8988T (cell line): ENCODE results near the gene RHOG.
A peak's percentile ranks its signal among the peaks of the same experiment; 100 is the strongest.
"Not testable (repeated sequence)": the region's sequence is repeated elsewhere in the genome, so short reads cannot be mapped to it uniquely, and the experiment has no call there.

ENCODE experiments used
- DNase-seq: peaks from one replicate; pipeline ENCODE4 v3.0.0; 2011

RHOG gene

GRCh38 chr11:3807909-3808860, 32.6 kb downstream of the RHOG start, which contains the start of gene PGAP2:
Gene PGAP2, plus strand, starts transcription at chr11:3808560. Its CDS starts 2,700 bp downstream, at chr11:3811260.
- DNase-seq, result peak; percentile 78

DNA sequence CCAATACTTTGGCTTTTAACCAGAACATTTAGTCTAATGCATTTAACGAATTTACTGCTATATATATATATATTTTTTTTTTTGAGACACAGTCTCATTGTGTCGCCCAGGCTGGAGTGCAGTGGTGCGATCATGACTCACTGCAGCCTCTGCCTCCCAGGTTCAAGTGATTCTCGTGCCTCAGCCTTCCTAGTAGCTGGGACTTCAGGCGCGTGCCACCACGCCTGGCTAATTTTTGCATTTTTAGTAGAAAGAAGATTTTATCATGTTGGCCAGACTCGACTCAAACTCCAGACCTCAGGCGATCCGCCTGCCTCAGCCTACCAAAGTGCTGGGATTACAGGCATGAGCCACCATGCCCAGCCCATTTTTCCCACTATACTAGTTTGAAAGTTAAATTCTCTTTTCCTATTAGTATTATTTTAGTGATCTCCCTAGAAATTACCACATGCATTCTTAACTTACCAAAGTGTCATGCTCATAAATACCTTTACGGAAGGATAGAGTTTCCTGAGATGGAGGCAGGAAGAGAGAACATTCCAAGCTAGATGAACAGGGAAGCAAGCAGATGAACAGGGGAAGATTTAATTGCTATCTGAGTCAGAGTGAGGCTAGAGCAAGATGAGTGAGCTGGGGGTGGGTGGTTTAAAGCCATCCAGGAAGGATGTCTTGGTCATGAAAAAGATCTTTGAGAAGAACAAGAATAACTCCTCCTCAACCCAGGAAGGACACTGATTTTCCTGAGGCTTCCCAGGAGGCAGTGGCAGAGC, 36.8 kb downstream of the RHOG start:
- DNase-seq, result no peak

GRCh38 chr11:3802011-3802790, 38.6 kb downstream of the RHOG start:
- no peak for DNase-seq

DNA sequence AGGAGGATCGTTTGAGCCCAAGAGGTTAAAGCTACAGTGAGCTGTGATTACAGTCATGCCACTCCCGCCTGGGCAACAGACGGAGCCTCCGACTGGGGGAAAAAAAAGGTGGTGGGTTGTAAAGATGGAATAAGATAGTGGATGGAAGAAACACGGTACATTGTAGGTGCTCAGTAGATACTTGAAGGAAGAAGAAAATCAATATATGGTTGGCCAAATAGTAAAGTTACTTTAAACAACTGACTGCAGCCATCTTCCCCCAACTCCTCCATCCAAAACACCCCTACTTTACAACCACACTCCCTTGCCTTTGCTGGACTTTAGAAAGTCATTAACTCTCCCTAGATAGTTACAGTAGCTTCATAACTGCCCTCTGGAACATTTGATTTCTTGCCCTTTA, 40.9 kb downstream of the RHOG start:
- no peak for DNase-seq

DNA sequence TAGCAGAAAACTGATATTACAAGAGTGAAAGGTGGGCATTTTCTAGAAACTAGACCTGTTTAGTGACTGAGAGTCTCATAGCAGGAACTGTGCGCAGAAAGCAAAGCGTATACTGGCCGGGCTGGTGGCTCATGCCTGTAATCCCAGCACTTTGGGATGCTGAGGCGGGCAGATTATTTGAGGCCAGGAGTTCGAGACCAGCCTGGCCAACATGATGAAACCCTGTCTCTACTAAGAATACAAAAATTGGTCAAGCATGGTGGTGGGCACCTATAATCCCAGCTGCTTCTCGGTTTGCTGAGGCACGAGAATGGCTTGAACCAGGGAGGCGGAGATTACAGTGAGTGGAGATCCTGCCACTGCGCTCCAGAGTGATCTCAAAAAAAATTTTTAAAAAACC, 41.6 kb downstream of the RHOG start:
- no peak for DNase-seq

DNA sequence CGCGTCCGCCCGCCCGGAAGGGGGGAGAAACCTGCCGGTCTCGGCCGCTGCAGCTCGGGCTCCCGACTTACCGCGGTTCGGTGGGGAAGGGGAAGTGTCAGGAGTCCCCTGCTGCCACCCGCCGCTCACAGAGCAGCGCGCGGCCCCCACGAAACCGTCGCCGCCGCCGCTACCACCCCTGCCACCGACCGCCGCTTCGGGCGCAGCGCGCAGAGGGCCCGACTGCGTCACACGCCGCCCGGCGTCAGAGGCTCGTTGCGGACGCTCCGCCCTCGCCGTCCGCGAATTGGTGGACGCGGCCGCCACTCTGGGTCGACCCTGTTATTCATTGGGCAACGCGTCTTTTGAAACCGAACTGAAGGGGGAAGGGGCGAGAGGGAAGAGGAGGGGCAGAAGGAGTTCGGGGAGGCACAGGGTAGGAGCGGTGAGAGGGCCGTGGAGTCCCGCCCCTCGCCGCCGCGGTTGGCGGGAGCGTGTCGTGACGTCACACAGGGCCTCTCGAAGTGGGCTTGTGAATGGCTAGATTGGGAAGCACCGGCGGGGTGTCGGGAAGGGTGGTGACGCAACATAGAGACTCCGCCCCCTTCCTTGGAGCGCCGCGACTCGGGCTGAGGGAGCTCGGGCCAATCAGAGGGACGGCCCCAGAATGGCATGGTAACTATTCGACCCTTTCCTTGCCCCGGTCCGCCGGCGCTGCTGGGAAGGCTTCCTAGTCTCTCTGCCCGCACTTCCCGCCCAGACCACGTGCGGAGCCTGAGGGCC, 43.2 kb downstream of the RHOG start, which contains the start of gene NUP98:
Gene NUP98 (minus strand): TSS at position 226 of the 762 bp plus-strand sequence. CDS start 15,437 bp downstream, outside the sequence.
- DNase-seq, result peak; percentile 94

- no peak for DNase-seq
Observed at GRCh38 chr11:3796801-3797328, 43.9 kb downstream of the RHOG start.

DNA sequence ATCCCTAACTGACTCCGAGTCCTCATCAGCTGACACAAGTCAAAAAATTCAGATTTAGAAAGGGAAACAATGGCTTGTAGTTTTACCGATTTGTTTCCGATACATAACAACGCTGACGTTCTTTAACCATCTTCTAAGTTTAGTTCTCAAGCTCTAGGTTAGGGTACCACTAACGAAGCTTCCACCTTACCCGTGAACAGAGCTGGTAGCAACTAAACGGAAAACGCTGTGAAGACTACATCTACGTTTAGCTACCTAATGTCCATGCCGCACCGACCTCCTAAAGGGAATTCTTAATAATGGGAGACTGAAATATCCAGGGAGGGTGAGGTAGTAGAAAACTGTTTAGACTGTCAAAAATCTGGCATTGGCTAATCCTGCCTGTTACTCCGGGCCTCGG, 44.4 kb downstream of the RHOG start:
- no peak for DNase-seq

DNA sequence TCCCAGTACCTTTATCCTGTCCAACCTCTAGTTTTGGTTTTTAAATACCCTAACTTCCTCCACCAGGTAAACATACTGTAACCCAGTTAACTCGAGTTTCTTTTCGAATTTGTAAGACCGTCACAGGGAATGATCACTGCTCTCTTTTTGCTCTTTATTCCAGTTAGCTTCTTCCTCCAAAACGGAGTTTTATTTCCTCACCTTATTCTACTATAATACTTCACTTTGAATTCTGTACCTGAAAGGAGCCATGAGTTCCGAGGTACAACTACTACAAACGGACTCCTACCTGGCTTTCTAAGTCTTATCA, 44.8 kb downstream of the RHOG start:
- DNase-seq, result no peak

DNA sequence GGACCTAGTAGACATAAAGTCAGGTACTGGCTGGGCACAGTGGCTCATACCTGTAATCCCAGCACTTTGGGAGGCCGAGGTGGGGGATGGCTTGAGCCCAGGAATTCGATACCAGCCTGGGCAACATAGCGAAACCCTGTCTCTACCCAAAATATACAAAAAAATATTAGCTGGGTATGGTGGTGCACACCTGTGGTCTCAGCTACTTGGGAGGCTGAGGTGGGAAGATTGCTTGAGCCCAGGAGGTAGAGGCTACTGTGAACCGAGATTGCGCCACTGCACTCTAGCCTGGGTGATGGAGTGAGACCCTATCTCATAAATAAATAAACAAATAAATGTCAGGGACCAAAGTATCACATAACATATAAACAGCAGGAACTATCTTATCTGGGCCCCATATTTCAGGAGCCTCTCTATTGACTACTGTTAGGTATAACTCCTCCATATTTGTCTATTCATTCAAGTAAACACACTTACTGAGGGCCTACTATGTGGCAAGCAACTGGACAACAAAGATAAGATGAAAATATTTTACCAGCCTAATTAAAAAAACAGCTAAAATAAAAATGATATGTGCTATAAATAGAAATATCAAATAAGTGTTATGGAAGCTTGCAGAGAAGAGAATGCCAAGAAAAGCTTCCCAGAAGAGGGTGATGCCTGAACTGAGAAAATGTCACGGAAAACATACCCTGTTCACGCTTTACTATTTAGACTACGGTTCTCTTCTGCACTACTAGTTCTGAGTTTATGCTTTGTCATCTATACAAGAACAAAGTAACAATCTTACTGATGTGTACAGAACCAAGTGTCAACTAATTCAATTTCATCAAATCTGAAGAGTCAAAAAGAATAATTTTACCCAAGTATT, 45.4 kb downstream of the RHOG start:
- DNase-seq, result no peak

- DNase-seq, result not testable (repeated sequence)
Observed at GRCh38 chr11:3794387-3794786, 46.4 kb downstream of the RHOG start.

- no peak for DNase-seq
Observed at GRCh38 chr11:3786781-3787428, 53.9 kb downstream of the RHOG start.

DNA sequence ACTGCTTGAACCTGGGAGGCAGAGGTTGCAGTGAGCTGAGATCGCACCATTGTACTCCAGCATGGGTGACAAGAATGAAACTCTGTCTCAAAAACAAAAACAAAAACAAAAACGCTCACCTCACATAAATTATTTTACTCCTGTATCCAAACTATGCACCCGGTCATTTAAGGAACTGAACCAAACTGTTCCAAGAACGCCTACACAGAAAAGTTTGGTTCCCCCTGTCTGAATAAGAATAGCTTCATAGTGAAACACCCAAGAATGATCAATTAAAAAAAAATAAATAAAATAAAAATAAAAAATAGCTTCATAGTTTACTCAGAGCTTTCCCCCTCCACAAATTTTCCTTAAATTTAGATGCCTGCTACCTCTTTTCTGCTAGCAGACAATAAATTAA, 57.1 kb downstream of the RHOG start:
- no peak for DNase-seq

- no peak for DNase-seq
Observed at GRCh38 chr11:3782963-3783362, 57.8 kb downstream of the RHOG start.

DNA sequence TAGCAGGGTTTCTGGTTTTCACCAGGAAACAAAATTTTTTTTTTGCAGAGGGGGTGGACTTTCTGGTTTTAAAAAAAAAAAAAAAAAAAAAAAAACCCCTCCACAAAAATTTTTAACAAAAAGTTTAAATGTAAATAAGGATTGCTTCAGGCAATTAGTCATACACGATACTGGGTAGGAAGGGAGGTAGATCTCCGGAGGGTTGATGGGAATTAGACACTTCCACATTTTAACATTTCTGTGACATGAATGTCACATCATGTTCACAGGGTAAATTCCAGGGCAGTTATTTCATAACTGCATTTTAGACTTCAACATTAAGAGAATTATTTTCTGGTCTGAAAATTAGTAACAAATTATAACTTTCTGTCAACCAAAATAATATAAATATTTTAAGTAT, 59.3 kb downstream of the RHOG start:
- DNase-seq, result no peak
